HG03378 (cell line): ENCODE results near the gene SKA3.
"Not testable (repeated sequence)": the region's sequence is repeated elsewhere in the genome, so short reads cannot be mapped to it uniquely, and the experiment has no call there.

Experiments used
- ATAC-seq: cut with Tn5 transposase; IDR thresholded peaks from one replicate; pipeline ENCODE4 v1.9.1; 2021; ENCODE audit warnings: mild to moderate bottlenecking, moderate library complexity; ENCODE audit not compliant: unreplicated experiment

The SKA3 gene

DNA sequence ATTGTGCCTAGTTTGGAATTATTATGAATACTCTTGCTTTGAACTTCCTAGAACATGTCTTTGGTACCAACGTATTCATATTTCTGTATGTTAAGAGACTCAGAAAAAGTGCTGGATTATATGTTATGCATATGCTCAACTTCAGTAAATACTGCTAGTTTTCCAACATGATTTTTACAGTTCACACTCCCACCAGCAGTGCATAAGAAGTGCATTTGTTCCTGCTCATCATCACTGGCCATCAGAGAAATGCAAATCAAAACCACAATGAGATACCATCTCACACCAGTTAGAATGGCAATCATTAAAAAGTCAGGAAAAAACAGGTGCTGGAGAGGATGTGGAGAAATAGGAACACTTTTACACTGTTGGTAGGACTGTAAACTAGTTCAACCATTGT lies 2.6 kb downstream of the SKA3 start:
- ATAC-seq: not testable (repeated sequence)

DNA sequence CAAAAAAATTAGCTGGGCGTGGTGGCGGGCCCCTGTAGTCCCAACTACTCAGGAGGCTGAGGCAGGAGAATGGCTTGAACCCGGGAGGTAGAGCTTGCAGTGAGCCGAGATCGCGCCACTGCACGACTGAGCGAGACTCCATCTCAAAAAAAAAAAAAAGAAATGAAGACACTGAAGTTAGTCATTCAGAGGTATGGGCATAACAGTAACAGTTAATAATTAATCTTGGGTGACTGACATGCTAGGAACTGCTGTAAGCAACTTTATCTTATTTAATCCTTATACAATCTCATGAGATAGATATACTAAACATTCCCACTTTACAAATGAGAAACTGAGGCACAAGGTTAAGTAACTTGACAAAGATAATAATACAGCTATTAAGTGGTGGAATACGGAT lies 4.9 kb downstream of the SKA3 start:
- no peak for ATAC-seq

DNA sequence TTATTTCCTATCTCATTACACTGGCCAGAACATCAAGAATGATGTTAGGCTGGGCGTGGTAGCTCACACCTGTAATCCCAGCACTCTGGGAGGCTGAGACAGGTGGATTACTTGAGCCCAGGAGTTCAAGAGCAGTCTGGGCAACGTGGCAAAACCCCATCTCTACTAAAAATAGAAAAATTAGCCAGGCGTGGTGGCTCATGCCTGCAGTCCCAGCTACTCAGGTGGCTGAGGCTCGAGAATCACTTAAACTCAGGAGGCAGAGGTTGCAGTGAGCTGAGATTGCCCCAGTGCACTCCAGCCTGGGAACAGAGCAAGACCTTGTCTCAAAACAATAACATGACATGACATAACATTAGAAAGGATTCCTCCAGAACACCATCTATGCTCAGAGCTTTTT lies 10.7 kb downstream of the SKA3 start:
- not testable (repeated sequence) for ATAC-seq

DNA sequence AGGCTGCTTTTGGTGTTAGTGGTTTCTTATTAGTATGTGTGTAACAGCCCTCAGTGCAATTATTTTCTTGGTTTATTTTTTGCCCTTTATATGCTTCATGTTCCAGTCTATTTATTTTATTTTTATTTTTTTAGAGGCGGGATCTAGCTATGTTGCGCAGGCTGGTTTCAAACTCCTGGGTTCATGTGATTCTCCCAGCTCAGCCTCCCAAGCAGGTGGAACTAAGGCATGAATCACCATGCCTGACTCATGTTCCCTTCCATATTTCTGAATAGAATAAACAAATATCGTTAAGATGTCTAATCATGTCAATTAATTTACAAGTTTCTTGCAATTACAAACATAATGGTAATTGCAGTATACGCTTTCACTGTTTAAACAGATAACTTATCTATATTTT lies 11.7 kb downstream of the SKA3 start:
- ATAC-seq: no peak

GRCh38 chr13:21152251-21152899 lies 24.0 kb downstream of the SKA3 start:
- ATAC-seq: no peak

DNA sequence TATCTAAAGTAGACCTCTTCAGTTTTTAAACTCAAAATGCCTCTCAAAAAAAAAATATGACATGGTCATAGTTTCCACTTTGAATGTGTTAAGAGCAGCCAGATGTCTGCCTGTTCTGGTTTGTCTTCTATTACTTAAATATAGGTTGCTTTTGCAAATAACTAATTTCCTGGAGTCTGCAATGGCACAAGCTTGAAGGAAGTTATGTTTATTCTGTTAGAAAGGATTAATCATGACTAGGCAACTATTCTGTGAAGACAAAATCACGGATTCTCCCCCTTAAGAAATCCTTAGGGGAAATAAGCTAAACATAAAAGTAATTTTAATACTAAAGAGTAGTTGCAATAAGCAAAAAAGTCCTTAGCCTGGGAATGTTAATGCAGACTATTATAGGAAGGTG lies 26.3 kb downstream of the SKA3 start:
- ATAC-seq: no peak

DNA sequence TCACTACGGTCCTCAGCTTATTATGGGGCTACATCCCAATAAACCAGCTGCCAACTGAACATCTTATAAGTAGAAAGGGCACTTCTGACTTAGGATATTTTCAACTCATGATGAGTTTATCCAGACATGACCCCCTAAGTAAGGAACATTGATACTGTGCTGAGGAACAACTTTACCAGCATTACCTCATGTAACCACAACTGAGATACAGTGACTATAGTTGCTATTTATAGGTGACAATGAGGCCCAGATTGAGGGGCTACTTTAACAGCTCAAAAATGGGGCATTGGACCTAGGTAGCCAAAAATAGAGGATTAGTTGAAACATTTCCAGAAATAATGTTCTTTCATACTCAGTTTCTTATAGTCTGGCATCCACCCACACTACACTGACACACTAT lies 26.8 kb downstream of the SKA3 start:
- no peak for ATAC-seq

DNA sequence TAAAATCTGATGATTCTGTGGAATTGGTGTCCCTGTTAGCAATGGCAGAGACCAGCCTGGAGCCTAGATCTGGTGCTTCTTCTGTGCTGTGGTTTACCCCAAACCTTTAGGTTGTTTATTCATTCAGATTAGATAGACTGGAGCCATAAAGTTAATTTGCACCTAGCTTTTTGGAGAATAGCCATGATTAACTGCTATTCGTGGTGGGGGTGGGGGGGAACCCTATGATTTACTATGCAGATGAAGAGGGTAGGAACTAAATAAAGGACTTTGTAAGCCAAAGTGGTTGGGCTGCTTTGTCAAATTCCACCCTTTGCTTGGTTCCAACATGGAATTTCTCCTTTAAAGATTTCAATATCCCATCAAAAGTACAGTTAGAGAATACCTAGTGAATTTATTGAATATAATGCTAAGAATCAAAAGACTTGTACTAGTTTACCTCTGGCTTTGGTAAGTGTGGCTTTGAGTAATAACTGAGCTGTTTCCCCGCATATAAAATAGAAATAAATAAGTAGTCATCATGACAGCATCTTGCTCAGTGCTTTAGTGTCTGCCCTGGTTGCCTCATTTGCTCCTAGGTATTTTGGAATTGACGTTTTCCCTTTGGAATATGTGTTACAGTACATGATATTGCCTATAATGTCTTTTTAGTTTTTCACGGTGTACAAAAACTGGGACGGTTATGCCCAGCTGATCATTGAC lies 27.6 kb downstream of the SKA3 start:
- no peak for ATAC-seq

GRCh38 chr13:21147827-21148226 lies 28.5 kb downstream of the SKA3 start:
- no peak for ATAC-seq

DNA sequence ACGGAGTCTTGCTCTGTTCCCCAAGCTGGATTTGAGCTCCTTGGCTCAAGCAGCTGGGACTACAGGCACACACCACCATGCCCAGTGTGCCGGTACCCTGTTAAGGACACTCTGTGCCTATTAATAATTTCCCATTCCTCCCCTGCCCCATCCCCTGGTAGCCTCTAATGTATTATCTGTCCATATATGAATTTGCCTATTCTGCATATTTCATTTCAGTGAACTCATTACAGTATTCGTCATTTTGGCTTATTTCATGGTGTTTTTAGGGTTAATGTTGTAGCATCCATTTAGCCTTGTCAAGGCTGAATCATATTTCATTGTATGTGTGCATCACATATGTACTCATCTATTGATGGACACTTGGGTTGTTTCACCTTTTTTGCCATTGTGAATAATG lies 33.6 kb downstream of the SKA3 start:
- ATAC-seq: no peak

GRCh38 chr13:21139374-21139773 lies 37.0 kb downstream of the SKA3 start:
- ATAC-seq: no peak

GRCh38 chr13:21138561-21138960 lies 37.8 kb downstream of the SKA3 start:
- no peak for ATAC-seq

GRCh38 chr13:21137696-21138095 lies 38.7 kb downstream of the SKA3 start:
- ATAC-seq: no peak

DNA sequence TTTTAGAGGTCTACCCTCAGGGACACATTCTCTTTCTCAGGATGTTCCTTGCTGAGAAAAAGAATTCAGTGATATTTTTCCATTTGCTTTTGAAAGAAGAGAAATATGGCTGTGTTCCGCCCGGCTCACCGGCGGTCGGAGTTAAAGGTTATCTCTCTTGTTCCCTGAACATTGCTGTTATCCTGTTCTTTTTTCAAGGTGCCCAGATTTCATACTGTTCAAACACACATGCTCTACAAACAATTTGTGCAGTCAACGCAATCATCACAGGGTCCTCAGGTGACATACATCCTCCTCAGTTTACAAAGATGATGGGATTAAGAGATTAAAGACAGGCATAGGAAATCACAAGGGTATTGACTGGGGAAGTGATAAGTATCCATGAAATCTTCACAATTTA lies 40.5 kb downstream of the SKA3 start:
- ATAC-seq: not testable (repeated sequence)

- ATAC-seq: no peak
These were observed 41.9 kb downstream of the SKA3 start for GRCh38 chr13:21134475-21134874.

- no peak for ATAC-seq
These were observed 43.3 kb downstream of the SKA3 start for GRCh38 chr13:21133077-21133476.

DNA sequence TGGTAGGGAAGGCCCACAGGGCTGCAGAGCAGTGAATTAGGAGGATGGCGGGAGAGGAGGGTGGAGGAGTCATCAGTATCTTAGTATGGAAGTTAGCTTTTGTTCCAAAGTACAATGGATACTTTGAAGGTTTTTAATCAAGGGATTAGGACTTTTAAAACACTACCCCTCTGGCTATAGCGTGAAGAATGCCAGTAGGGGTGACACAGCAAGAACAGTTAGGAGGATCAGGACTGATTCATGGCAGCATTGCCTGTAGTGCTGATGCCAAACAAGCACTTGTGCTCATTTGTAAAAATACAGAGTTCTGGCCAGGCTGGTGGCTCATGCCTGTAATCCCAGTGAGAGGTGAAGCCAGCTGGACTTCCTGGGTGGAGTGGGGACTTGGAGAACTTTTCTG lies 46.2 kb downstream of the SKA3 start:
- no peak for ATAC-seq

DNA sequence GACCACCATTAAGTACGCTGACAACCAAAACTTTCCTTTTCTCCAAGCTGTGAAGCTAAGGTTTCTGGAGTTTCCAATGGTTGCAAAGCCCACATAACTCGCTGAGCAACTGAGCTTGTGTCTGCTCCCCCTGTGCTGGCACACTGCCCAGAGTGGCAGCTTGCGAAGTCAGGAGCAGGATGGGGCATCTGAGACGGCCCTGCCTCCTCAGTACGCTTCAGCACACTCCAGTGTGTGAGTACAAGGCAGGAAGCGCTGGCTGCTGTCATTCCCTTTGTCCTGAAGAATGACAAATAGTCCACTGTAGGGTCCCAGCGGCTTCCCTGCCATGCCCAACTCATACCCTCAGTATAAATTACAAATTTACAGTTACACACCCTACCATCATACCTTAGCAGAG lies 51.5 kb downstream of the SKA3 start:
- ATAC-seq: no peak

- ATAC-seq: no peak
These were observed 52.4 kb downstream of the SKA3 start for GRCh38 chr13:21123956-21124355.

DNA sequence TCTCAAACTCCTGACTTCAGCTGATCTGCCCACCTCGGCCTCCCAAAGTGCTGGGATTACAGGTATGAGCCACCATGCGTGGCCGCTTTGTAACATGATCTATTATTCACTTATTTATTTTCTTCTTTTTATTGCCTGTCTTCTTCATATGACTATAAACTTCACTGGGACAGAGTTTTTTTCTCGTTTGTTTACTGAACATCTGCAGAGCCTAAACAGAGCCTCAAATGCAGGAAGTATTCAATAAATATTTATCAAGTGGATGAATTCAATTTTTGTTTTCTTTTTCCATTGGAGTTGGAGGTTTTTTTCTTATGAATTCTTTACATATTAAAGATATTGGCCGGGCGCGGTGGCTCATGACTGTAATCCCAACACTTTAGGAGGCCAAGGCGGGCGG lies 54.7 kb downstream of the SKA3 start:
- ATAC-seq: no peak

DNA sequence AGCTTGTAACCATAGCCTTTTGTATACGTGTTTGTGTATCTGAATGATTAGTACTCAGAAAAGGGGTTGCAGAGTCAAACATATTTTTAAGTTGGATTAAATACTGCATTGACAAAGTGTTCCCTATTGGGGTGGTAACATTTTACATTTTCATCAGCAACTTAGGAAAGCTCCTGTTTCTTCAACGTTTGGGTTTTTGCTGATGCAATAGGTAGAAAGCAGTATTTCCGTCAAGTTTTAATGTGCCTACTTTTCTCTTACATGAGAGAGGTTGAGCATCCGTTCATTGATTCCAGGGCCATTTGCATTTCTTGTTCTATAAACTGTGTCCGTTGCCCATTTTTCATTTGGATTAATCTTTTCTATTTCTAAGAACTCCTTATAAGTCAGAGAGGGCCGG lies 56.2 kb downstream of the SKA3 start:
- ATAC-seq: no peak

DNA sequence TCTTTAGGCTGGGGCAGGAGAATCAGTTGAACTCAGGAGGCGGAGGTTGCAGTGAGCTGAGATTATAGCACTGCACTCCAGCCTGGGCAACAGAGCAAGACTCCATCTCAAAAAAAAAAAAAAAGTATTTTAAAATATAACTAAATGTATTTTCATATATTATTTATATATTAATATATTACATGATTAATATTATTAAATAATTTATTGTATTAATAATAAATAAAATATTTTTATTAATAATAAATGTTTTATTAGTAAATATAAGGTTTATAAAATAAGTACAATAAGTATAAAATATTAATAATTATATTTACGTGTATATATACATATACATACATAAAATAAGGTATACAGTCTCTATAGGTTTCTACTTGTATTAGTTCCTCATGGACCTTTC lies 56.8 kb downstream of the SKA3 start:
- ATAC-seq: no peak

DNA sequence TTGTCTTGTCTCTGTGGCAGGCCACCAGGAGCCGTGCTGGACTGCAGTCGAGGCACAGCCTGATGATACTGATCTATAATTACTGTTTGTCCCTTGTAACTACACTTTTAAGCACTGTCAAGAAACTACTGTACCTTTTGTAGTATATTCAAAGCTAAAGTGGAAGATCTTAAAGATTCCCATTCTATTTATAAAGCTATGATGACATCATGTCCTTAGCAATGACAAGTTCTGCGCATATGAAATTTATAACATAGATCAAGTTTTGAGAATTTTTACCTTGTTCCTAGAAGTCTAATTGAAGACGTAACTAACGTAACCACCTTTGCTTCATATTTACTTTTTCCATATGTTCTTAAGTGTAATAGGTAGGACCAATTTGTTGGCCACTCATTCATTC lies 58.2 kb downstream of the SKA3 start:
- no peak for ATAC-seq
